DOHH2 (cell line): ENCODE results near the gene SH3PXD2A.

Experiments
- H3F3A ChIP-seq: fragments of 200-600 bp; sonication (generic), shearing (Covaris generic); 2 replicates; pipeline ENCODE4 v1.6.0; 2016; ENCODE audit warnings: antibody characterized with exemption, mild to moderate bottlenecking; ENCODE audit not compliant: control insufficient read depth, insufficient read depth
- H3K27ac ChIP-seq: fragments of 200-600 bp; sonication (generic); 2 replicates; pipeline ENCODE4 v1.5.1; 2014; ENCODE audit warnings: low read depth, mild to moderate bottlenecking, low read length, moderate library complexity
- H3K27me3 ChIP-seq: fragments of 200-600 bp; sonication (generic); 2 replicates; pipeline ENCODE4 v1.6.1; 2014; ENCODE audit warnings: mild to moderate bottlenecking, low read length, mixed read lengths; ENCODE audit not compliant: control insufficient read depth
- H3K36me3 ChIP-seq: fragments of 200-600 bp; sonication (generic); 2 replicates; pipeline ENCODE4 v1.6.1; 2014; ENCODE audit warnings: mild to moderate bottlenecking, low read length, moderate library complexity, mixed read lengths; ENCODE audit not compliant: control insufficient read depth
- H3K4me1 ChIP-seq: fragments of 200-600 bp; sonication (generic); 2 replicates; pipeline ENCODE4 v1.6.1; 2014; ENCODE audit warnings: mild to moderate bottlenecking, low read length, mixed read lengths; ENCODE audit not compliant: control insufficient read depth
- H3K4me2 ChIP-seq: fragments of 200-600 bp; sonication (generic); 2 replicates; pipeline ENCODE4 v1.6.0; 2014; ENCODE audit warnings: mild to moderate bottlenecking, low read length, moderate library complexity
- H3K4me3 ChIP-seq: fragments of 200-600 bp; sonication (generic); 2 replicates; pipeline ENCODE4 v1.5.1; 2014; ENCODE audit warnings: mild to moderate bottlenecking, low read length, mixed read lengths
- H3K79me2 ChIP-seq: fragments of 200-600 bp; sonication (generic); 2 replicates; pipeline ENCODE4 v1.6.1; 2014; ENCODE audit warnings: mild to moderate bottlenecking, low read length, mixed read lengths; ENCODE audit not compliant: control insufficient read depth
- H3K9me2 ChIP-seq: fragments of 200-600 bp; sonication (generic); replicated peaks from 2 replicates; pipeline ENCODE4 v1.6.1; 2014; ENCODE audit warnings: mild to moderate bottlenecking, low read length, mixed read lengths; ENCODE audit not compliant: control insufficient read depth
- H3K9me3 ChIP-seq: fragments of 200-600 bp; sonication (generic); 2 replicates; pipeline ENCODE4 v1.6.1; 2014; ENCODE audit warnings: antibody characterized with exemption, low read length, mixed read lengths; ENCODE audit not compliant: control insufficient read depth, insufficient read depth
- H4K20me1 ChIP-seq: fragments of 200-600 bp; sonication (generic); 2 replicates; pipeline ENCODE4 v1.6.0; 2014; ENCODE audit warnings: low read depth, mild to moderate bottlenecking, antibody characterized with exemption, low read length, moderate library complexity; ENCODE audit not compliant: control insufficient read depth, insufficient read depth
- EZH2phosphoT487 ChIP-seq: fragments of 200-600 bp; sonication (generic); IDR thresholded peaks from 2 replicates; pipeline ENCODE4 v1.6.1; 2017; ENCODE audit warnings: borderline replicate concordance, mild to moderate bottlenecking, antibody characterized with exemption, low read length, moderate library complexity, mixed read lengths
- TF ChIP-seq, protein P1 (sequence below): fragments of 200-600 bp; sonication (generic); IDR thresholded peaks from one replicate; pipeline ENCODE4 v1.5.1; 2014; ENCODE audit warnings: antibody characterized with exemption, mild to moderate bottlenecking, low read depth, low read length; ENCODE audit not compliant: poor library complexity, severe bottlenecking

SH3PXD2A gene

GRCh38 chr10:103765168-103765567 lies 90.2 kb downstream of the SH3PXD2A start:
- Histone ChIP-seq H3K9me2 (no peaks in the 10 kb centered on the region), H3K27me3 (no peaks in the 10 kb centered on the region), H3F3A (no peaks in the 10 kb centered on the region; the same call in 1 of the 2 replicates), H3K9me3 (no peaks in the 10 kb centered on the region), H3K27ac (no peak overlapping the region), H4K20me1 (no peaks in the 10 kb centered on the region), H3K4me3 (no peak overlapping the region), H3K36me3 (no peaks in the 10 kb centered on the region), H3K4me1 (peaks cover 49% of the 10 kb centered on the region), H3K4me2 (no peak overlapping the region), H3K79me2 (no peaks in the 10 kb centered on the region)
- TF ChIP-seq EZH2phosphoT487: no peak
- TF ChIP-seq, protein P1, sequence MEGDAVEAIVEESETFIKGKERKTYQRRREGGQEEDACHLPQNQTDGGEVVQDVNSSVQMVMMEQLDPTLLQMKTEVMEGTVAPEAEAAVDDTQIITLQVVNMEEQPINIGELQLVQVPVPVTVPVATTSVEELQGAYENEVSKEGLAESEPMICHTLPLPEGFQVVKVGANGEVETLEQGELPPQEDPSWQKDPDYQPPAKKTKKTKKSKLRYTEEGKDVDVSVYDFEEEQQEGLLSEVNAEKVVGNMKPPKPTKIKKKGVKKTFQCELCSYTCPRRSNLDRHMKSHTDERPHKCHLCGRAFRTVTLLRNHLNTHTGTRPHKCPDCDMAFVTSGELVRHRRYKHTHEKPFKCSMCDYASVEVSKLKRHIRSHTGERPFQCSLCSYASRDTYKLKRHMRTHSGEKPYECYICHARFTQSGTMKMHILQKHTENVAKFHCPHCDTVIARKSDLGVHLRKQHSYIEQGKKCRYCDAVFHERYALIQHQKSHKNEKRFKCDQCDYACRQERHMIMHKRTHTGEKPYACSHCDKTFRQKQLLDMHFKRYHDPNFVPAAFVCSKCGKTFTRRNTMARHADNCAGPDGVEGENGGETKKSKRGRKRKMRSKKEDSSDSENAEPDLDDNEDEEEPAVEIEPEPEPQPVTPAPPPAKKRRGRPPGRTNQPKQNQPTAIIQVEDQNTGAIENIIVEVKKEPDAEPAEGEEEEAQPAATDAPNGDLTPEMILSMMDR: no peak

DNA sequence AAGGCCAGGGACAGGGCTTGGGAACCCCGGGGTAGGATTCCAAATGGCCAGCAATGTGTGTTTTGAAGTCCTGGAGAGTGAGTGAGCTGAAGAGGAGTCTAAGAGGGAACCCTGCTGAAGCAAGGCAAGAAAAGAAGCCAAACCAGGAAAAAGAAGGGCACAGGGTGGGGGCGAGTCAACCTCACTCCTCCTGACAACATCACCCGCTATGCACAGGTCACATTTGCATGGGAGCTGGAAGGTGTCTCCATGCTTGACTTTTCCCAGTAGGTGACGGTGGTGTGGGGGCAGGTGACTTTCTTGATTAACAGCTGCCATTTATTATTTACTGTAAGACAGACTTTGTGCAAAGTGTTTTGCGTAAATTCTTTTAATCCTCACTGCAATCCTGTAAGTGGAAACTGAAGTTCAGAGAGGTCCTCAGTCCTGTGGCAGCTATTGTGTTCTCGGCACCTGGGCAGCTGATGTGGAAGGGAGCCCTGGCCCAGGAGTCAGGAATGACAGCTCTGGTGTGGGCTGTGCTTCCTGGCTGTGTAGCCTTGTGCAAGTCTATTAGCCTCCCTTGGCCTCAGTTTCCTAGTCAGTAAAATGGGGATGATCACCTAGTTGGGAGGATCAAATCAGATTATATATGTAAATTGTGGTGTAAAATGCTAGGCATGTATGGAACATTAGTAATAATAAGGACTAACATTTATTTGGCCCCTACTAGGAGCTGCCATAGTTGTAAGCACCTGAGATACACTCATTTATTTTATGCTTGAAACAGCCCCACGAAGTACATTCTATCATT lies 90.9 kb downstream of the SH3PXD2A start:
- no peaks in the 10 kb centered on the region for H3K27me3 ChIP-seq
- peak overlapping the region; percentile 68 for H3K4me3 ChIP-seq
- TF ChIP-seq, protein P1: no peak
- TF ChIP-seq EZH2phosphoT487: no peak
- H3F3A ChIP-seq: no peaks in the 10 kb centered on the region
- peaks cover 48% of the 10 kb centered on the region for H3K4me1 ChIP-seq
- no peaks in the 10 kb centered on the region for H3K9me2 ChIP-seq
- peak overlapping the region; percentile 87 for H3K4me2 ChIP-seq
- H3K9me3 ChIP-seq: no peaks in the 10 kb centered on the region
- peak overlapping the region; percentile 52 for H3K27ac ChIP-seq
- H4K20me1 ChIP-seq: no peaks in the 10 kb centered on the region
- H3K36me3 ChIP-seq: no peaks in the 10 kb centered on the region
- H3K79me2 ChIP-seq: no peaks in the 10 kb centered on the region

DNA sequence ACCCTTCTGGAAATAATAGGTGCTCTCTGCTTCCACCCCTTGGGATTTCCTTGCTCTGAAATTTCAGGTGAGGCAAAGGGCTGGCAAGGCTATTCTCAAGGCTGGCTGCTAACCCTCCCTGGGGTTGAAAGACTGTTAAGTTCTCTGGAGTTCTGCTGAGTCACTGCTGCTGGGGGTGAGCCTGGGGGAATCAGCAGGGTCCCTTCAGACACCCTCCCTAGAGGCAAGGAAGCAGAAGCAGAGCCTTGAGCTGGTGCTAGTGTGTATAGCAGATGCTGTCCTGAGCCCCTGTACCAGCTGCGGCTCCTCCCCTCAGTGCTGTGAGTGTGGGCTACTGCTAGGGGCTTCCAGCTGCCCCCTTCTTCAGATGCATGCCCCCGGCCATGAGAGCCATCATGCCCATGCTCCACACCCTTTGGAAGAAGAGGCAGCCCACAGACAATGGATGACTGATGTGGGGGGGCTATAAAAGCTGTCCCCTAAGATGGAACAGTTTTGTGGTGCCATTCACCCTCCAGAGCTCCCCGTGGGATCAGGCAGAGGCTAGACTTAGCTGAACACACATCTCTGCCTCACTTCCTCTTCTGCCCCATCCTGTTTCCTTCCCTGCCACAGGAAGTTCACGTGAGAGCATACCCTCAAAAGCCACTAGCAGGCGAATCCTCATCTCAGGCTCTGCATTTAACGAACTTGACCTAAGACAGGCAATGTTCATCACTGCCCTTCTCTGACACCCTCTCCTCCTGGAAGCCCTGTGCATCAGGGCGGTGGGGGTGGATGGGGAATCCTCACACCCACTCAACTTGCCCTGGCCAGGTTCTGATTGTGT lies 91.8 kb downstream of the SH3PXD2A start:
- Histone ChIP-seq H3K27me3 (peaks cover 2% of the 10 kb centered on the region; the same call in 1 of the 2 replicates), H3K36me3 (no peaks in the 10 kb centered on the region), H3K4me1 (peaks cover 48% of the 10 kb centered on the region), H3K79me2 (no peaks in the 10 kb centered on the region), H3K4me2 (peak overlapping the region; percentile 87), H4K20me1 (no peaks in the 10 kb centered on the region), H3K9me3 (no peaks in the 10 kb centered on the region), H3K9me2 (no peaks in the 10 kb centered on the region), H3F3A (no peaks in the 10 kb centered on the region), H3K4me3 (peak overlapping the region; percentile 68), H3K27ac (peak overlapping the region; percentile 52)
- TF ChIP-seq, protein P1: no peak
- TF ChIP-seq EZH2phosphoT487: no peak
